ENCODE data around the gene KLF2. TPM values are rescaled to one million over a fixed set of nuclear protein-coding genes. Genes with fewer than 3 reads are reported as not detected.
"Not testable (repeated sequence)": the region's sequence is repeated elsewhere in the genome, so short reads cannot be mapped to it uniquely, and the experiment has no call there.

Gene KLF2
- total RNA-seq, 4 donors from 2014 or later: 16.5 to 139 (median 81.8) TPM

- Histone ChIP-seq H3K4me3 (no peak overlapping the region), H3K27ac (peak overlapping the region; percentile 66 to 73), H3K36me3 (no peaks in the 10 kb centered on the region), H3K27me3 (no peaks in the 10 kb centered on the region), H3K4me1 (no peaks in the 10 kb centered on the region), H3K9me3 (no peaks in the 10 kb centered on the region)
- intact Hi-C loops (cut with DNase I; ENCODE audit: low total_unique reads): no loop called here
- TF ChIP-seq POLR2A (IDR thresholded peaks at IDR 0.05): peak in 1 of 2 donors; percentile 19
- no peak for TF ChIP-seq CTCF (IDR thresholded peaks at IDR 0.05)
- no peak for DNase-seq
These were observed 17.5 kb downstream of the KLF2 start for GRCh38 chr19:16342002-16342715.

GRCh38 chr19:16343156-16343555, 18.5 kb downstream of the KLF2 start:
- H3K4me1 ChIP-seq: no peaks in the 10 kb centered on the region
- TF ChIP-seq POLR2A (IDR thresholded peaks at IDR 0.05): no peak
- TF ChIP-seq CTCF (IDR thresholded peaks at IDR 0.05): no peak

GRCh38 chr19:16345457-16345856, 20.8 kb downstream of the KLF2 start:
- DNase-seq: no peak
- Histone ChIP-seq H3K4me3 (no peak overlapping the region), H3K9me3 (no peaks in the 10 kb centered on the region), H3K36me3 (no peaks in the 10 kb centered on the region), H3K27me3 (no peaks in the 10 kb centered on the region), H3K27ac (peak overlapping the region; percentile 64 to 75), H3K4me1 (no peaks in the 10 kb centered on the region)
- intact Hi-C loops (cut with DNase I; ENCODE audit: low total_unique reads): no loop called here
- TF ChIP-seq POLR2A (IDR thresholded peaks at IDR 0.05) (no peak), CTCF (IDR thresholded peaks at IDR 0.05) (no peak)

More at GRCh38 chr19:16343156-16343555, 18.5 kb downstream of the KLF2 start:
- H3K36me3 ChIP-seq: no peaks in the 10 kb centered on the region
- H3K27ac ChIP-seq: peak overlapping the region; percentile 66 to 73
- no peaks in the 10 kb centered on the region for H3K9me3 ChIP-seq
- H3K4me3 ChIP-seq: no peak overlapping the region
- no peaks in the 10 kb centered on the region for H3K27me3 ChIP-seq
- intact Hi-C loops (cut with DNase I; ENCODE audit: low total_unique reads): no loop called here
- DNase-seq: no peak

GRCh38 chr19:16347099-16347498, 22.5 kb downstream of the KLF2 start:
- H3K4me3 ChIP-seq; H3K4me1 ChIP-seq; H3K27me3 ChIP-seq; H3K9me3 ChIP-seq; H3K36me3 ChIP-seq; intact Hi-C loops (cut with DNase I; ENCODE audit: low total_unique reads); DNase-seq: not testable (repeated sequence)
- peak overlapping the region; percentile 64 to 75 for H3K27ac ChIP-seq

- Histone ChIP-seq H3K4me1 (no peaks in the 10 kb centered on the region), H3K9me3 (no peaks in the 10 kb centered on the region), H3K27ac (peak overlapping the region; percentile 64 to 75), H3K36me3 (no peaks in the 10 kb centered on the region), H3K27me3 (no peaks in the 10 kb centered on the region), H3K4me3 (no peak overlapping the region)
- intact Hi-C loops (cut with DNase I; ENCODE audit: low total_unique reads): no loop called here
- DNase-seq: no peak
- TF ChIP-seq CTCF (IDR thresholded peaks at IDR 0.05) (no peak), POLR2A (IDR thresholded peaks at IDR 0.05) (no peak)
These were observed 23.1 kb downstream of the KLF2 start for GRCh38 chr19:16347706-16348105.

Data from uterus (tissue), 4 donors.